Eye (tissue), 1 donor: Measurements from ENCODE around the gene VRK3.
"Not testable (repeated sequence)": the region's sequence is repeated elsewhere in the genome, so short reads cannot be mapped to it uniquely, and the experiment has no call there.

Experiments
- DNase-seq: peaks from one replicate; pipeline ENCODE4 v3.0.0-alpha.2; 2015

The VRK3 gene

DNA sequence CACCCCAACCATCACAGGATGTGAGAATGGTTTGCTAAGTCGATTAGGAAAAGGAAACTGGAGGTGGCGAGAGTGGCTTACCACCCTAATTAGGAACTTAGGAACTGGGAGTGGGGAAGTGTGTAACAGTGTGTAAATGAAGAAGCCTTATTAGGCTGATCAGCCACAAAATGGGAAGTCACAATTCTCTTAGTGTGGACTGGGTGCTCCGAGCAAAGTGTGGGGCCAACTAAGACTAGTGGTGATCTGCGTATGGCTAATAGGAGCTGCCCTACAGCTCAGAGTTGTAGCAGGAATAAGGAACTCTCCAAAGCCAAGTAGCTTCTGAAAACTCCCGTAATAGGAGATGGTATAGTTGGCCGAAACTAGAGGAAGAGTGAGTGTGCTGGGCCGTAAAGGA lies 71.8 kb downstream of the VRK3 start:
- DNase-seq: no peak

DNA sequence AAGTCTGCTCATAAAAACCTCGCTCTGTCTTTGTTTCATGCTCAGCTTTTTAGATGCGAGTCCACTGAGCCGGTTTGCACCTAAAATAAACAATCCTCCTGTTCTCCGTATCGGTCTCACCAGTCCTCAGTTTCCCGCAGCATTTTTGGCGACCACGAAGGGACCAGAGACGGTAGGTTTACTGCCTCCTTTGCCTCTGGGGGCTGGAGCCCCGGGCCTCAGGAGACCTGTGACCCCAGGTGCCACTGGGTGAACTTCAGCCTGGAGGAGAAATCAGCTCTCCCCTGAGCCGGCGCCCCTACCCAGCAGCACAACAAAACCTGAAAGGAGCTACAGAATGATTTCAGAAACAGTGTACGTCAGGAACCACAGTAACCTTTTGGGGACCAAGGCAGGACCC lies 72.3 kb downstream of the VRK3 start:
- no peak for DNase-seq

DNA sequence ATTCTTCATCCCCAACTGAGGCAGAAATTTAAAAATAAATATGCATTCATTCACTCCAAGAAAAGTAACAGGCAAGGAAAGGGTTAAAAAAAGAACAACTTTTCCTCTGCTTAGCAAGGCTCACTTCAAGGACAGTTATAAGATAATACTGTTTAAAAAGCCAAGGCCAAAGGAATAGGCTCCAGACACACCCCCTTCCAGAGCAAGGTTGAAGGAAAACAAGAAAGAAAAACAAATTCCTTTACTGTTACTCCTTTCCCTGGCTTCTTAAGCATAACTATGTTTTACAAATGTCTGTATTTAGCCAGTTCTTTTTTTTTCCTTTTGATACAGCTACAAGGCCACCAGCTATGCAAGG lies 72.7 kb downstream of the VRK3 start:
- no peak for DNase-seq

DNA sequence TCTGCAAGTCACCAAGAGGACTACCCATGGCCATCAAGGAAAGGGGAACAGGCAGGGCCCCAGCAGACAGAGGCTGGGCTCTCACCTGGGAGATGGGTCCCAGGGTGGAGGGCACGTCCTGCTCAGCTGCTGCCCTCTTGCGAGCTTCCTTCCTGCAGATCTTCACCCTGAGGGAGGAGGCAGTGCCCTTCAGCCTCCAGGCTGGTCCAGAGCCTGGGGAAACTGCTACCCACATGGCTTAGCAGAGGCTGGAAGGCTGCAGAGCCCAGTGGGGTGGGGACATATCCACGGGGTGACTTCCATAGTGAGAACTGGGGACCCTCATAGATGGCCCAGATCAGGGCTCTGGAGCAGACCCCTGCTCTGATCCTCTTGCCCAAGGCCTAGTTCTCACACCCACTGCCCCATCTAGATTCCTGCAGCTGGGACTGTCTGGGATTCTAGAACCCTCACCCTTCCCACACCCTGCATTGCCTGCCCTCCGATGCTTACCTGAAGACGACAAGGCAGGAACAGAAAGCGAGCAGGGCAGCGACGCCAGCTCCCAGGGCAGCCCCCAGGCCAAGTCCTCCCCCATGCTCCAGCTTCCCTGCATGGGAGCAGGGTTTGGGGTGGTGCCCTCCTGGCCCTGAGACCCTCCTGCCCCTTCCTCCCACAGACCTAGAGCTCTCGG lies 73.2 kb downstream of the VRK3 start:
- no peak for DNase-seq

DNA sequence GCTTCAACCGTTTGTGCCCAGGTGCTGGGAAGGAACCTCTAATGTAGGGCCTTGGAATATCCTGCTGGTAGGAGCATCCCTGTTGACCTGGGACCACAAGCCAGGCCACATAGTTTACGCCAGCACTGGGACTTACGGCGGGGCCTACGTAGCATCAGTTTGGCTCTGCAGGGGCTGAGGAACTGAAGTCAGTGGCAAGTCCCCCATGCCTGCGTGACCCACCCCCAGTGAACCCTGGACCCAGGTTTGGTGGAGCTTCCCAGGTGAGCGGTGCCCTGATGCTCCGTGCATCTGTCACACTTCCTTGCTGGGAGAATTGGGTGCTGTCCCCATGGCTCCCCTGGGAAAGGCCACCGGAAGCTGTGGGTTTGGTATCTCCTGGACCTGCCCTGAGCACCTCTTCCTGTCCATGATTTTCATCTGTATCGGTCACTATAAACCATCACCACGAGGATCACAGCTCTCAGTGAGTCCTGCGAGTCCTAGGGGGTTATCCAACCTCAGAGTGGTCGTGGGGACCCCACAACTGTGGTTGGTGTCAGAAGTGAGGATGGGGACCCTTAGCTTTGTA lies 74.1 kb downstream of the VRK3 start:
- DNase-seq: no peak

DNA sequence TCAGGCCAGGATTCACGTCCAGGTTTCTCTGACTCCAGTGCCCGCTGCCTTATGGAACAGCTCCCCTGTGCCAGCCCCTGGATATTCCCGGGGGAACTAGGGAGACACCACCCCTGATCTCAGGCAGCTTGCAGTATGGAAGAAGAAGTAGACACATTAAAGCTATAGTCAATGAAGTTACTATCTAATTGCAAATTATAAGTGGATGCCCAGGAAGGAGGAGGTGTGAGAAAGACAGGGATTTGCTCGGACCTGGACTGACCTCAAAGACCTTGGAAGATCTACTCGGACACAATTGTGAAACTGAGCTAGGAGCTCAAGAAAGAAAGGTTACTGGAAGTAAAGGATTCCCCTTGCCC lies 74.6 kb downstream of the VRK3 start:
- no peak for DNase-seq

DNA sequence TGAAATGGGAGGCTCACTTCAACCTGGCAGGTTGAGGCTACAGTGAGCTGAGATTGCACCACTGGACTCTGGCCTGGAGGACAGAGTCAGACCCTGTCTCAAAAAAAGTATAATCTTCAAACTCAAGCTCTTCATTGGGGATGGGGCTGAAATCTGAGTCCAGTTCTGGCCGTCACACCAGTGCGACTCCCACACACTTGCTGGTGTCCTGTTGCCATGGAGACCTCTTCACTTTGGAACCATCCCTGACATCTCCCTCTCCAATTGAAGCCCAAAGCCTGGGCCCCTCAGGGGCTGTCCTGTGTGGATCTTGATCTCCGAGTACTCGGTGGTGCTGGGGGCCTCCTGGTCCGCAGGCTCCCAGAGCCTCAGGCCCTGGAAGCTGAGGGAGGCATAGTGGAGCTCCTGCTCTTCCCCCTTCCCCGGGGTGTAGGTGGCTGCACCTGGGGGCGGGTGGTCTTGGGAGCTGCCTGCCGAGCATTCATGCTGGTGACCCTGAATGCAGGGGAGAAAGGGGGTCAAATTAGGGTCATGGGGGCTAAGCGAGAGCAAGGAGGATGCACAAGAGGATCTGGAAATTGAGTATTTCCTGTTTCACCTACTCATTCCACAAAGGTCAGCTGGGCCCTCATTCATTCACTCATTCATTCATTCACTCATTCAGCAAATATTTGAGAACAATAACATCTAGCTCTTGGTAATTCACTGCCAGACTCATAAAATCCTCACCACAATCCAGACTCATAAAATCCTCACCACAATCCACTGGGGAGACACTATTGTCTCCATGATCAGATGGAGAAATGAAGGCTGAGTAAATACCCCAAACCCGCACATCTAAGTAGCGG lies 75.2 kb downstream of the VRK3 start:
- no peak for DNase-seq

DNA sequence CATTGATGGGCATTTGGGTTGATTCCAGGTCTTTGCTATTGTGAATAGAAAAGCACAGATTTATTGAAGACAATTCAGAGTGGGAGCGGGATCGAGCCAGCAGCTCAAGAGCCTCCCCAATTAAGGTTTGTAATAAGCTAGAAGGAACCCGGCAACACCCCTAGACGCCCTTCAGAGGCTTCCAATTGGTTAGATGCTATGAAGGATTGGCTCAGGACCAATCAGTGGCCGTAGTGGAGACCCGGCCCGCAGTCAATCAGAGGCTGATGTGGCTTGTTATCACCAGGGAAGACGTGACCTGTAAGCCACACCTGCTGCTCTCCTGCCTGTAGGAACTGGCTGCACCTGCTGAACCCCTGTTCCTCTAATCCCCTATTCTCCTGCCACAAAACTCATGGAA lies 78.8 kb downstream of the VRK3 start:
- no peak for DNase-seq

DNA sequence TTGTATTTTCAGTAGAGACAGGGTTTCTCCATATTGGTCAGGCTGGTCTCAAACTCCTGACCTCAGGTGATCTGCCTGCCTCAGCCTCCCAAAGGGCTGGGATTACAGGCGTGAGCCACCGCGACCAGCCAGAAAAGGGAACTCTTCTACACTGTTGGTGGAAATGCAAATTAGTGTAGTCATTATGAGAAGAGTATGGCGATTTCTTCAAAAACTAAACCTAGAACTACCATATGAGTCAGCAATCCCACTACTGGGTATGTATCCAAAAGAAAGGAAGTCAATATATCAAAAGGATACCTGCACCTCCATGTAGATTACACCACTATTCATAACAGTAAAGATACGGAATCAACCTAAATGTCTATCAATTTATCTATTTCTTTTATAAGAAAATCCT lies 80.6 kb downstream of the VRK3 start:
- not testable (repeated sequence) for DNase-seq

DNA sequence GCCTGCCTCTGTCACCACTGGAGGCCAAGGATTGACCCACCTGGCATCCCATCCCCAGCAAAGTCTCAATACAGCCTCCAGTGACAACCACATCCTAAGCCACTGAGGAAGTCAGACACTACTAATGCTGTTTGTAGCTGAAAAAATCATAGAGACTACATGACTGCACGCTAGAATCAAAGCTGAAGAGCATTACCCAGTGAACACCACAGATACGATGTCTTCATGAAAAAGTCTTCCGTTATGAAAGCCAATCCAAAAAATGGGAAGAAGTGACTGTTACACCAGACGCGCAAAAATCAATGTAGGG lies 84.7 kb downstream of the VRK3 start:
- no peak for DNase-seq

DNA sequence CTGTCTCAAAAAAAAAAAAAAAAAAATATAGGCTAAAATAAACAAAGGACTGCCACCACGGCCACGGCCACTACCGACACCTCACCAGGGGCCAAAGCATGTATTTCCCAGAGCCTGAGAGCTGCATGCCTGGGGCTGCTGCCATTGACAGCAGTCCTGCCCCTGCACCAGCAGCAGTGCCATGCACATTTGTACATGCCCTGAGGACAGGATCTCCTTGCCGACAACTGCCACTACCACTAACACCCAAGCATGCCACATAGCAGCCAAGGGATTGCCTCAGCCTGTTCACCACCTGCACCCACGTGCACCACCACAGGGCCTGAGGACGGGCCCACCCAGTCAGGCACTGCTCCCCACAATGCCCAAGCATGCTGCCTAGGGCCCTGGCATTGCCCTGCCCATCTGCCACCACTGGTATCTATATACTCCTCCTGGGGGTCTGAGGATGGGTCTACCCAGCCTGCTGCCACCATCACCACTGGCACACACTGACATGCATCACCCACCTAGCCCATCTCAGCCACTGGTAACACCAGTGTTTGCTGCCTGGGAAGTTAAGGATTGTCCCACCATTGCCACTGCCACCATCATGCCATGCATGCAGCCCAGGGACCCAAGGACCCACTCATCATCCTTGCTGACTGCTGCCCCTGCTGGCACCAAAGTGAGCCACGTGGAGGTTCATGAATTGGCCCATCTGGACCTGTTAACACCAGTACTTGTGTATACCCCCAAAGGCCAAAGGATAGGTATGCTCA lies 85.3 kb downstream of the VRK3 start:
- no peak for DNase-seq

DNA sequence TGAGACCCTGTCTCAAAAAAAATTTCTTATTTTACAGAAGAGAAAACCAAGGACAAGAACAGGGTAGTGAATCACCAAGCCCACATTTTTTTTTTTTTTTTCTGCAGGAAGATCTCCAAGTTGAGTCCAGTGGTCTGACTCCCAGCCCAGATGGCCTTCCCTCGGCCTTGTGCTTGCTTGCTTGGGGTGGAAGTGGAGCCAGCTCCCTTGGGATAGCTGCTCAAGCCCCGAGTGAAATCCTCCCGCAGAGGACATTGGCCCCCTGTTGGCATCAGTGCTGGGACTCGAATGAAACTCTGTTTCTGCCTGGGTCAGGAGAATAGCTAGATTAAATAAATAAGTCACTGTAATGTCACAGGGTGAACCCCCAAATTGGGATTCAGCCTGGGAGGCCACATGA lies 86.5 kb downstream of the VRK3 start:
- DNase-seq: no peak

DNA sequence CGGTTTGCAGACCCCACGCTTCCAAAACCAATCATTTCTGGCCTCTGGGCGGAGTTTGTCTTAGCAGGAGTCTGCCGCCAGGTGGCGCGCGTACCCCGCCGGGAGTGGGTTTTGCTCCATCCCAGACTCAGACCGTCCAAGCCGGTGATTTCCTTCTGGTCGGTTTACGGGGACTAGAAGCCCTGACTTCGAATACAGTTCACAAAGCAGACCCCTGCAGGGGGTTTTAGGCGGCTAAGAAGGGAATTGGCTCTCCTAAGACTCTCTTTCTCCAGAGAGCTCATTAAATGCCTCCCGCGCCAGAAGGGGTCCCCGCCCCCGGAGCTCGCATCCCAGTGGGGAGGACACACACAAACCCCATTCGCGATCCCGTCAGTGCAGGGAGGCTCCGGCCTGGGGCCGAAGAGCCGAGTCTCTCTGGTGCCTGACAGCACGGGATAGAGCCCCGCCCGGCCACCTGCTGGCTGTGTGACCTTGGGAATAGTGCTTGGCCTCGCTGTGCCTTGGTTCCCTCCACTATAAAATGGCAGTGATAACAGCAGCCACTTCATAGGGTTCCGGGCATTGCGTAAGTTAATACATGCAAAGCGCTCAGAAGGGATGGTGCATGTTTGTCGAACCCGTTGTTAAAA lies 87.3 kb downstream of the VRK3 start:
- DNase-seq: peak; percentile 93

DNA sequence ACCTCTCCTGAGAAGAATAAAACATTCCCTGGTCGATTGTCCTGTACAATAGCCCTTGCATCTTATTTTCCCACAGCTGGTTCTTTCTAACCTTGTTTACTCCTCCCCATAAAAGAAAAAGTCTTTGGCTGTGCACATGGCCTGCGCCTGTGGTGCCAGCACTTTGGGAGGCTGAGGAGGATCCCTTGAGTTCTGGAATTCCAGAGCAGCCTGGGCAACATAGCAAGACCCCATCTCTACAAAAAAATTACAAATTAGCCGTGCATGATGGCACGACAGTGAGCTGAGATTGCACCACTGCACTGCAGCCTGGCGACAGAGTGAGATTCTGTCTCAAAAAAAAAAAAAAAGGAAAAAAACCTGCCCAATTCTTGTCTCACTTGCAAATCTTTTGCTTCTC lies 88.6 kb downstream of the VRK3 start:
- no peak for DNase-seq

DNA sequence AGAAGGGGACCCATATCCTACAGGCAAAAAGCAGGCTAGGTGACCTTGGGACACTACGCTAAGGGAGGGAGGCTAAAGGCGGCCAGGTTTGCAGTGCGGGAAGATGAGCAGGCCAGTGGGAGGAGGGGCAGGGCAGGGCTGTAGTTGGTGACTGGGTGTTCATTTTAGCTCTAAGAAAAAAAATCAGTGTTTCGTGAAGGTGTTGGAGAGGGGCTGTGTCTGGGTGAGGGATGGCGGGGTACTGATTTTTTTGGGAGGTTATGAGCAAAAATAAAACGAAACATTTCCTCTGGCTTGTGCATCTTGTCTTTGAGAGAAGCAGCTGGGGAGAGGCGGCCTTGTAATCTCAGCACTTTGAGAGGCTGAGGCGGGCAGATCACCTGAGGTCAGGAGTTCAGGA lies 91.5 kb downstream of the VRK3 start:
- no peak for DNase-seq

DNA sequence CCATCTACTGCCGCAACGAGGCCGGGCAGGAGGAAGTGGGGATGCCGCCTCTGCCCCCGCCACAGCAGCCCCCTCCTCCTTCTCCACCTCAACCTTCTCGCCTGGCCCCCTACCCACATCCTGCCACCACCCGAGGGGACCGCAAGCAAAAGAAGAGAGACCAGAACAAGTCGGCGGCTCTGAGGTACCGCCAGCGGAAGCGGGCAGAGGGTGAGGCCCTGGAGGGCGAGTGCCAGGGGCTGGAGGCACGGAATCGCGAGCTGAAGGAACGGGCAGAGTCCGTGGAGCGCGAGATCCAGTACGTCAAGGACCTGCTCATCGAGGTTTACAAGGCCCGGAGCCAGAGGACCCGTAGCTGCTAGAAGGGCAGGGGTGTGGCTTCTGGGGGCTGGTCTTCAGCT lies 92.4 kb downstream of the VRK3 start:
- no peak for DNase-seq

DNA sequence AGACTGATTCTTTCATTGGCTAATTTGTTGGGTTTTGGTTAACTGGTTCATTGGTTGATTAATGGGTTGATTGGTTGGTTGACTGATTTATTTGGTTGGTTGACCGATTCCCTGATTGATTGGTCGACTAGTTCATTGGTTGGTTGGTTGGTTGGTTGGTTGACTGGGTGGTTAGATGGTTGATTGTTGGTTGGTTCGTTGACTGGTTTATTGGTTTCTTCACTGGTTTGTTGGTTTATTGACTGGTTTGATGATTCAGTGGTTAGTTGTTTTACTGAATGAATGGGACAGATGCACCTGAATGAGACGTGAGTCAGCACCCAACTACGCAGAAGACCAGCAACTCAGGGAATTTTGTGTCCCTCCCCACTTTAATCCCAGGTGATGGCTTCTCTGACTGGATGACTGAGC lies 93.1 kb downstream of the VRK3 start:
- DNase-seq: no peak

DNA sequence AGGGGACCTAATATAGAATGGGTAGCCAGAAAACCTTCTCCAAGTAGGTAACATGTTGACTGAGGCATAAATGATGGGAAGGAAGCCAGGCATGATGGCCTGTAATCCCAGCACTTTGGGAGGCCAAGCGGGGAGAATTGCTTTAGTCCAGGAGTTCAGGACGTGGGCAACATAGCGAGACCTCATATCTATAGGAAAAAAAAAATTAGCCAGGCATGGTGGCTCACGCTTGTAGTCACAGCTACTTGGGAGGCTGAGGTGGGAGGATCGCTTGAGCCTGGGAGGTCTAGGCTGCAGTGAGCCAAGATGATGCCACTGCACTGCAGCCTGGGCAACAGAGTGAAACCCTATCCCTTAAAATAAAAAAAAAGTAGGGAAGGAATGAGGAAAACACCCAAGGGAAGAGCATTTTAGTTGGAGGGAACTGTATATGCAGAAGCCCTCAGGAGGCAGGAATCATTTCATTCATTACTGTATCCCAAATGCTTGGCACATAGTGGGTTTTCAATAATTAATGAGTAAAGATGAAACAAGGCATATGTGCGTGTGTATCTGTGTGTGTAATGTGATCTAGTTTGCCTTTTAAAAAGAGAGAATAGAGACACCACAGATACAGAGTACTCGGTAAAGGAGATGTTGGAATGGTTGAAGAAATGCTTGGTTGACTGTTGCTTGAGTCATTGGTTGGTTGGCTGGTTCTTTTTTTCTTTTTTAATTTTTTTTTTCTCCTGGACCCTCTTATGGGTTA lies 93.7 kb downstream of the VRK3 start:
- DNase-seq: no peak

DNA sequence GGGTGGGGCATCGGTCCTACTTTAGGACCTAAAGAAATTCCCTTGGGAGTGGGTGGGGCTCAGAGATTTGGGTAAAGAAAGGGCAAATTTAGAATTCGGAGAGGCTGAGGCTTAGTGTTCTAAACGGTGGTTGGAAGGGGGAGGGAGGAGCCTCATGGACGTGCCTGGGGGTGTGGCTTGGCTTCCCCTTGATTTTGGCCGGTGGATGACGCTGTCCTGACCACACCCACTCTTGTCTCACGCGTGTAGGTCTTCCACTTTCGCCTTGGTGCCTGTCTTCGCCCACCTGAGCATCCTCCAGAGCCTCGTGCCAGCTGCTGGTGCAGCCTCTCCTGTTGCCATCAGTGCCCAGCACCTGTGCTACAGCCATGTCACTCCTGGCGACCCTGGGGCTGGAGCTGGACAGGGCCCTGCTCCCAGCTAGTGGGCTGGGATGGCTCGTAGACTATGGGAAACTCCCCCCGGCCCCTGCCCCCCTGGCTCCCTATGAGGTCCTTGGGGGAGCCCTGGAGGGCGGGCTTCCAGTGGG lies 94.6 kb downstream of the VRK3 start:
- DNase-seq: no peak

DNA sequence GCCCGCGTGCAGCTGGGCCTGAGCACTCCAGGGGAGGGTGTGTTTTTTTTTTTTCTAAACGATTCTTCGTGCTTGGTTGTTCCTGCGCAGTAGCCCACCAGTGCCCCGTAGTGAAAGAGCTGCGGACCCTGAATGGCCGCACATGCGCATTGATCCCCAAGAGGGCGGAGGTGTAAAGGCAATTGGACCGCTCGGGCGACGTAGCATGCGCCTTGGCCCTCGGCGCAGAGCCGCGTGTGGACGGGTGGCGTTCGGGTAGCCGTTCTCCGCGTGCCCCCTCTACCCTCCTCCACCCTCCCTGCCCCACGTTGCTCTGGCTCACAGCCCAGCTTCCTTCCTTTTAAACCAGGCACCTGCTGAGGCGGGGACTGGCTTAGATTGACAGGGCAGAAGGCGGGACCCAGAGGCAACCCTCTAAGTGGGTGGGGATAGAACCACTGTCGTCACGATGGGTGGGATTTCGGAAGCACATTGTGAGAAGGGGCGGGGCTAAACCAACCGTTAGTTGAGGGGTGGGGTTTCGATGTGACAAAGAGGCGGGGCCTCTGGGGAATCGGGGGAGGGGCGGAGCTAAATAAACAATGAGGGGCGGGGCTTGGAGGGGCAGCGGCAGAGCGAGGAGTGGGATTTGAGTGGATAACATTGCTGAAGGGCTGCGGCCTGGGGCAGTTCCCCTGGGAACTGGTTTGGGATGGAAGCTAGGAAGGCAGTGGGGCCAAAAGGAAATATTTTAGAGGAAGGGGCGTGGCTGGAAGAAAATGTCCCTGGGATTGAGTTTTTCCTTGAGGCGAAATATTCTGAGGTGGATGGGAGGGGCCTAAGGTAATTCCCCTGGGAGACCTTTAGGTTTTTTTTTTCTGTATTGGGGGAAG lies 95.3 kb downstream of the VRK3 start:
- DNase-seq: peak; percentile 99

DNA sequence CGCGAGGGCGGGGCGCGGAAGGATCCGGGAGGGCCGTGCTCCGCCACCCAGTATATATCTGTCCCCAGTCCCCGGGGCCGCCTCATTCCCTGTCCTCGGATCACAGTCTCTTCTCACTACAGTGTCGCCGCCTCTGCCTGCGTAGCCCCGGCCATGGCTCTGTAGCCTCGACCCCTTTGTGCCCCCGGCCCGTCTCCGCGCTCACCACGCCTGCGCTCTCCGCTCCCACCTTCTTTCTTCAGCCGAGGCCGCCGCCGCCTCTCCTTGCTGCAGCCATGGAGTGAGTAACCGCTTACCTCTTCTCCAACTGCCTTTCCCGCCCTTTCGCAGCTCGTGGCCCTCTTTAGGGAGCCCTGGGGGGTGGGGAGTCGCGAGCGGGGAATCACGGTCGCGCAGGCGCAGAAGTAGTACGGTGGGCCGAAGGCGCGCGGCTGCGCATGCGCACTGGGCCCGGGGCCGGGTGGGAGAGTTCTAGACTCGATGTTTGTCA lies 96.0 kb downstream of the VRK3 start, which contains the start of the genes ATF5 and NUP62:
Gene ATF5, plus strand, starts transcription at position 85 of the 490 bp plus-strand sequence. CDS start 1,646 bp downstream, outside the sequence.
Gene NUP62, minus strand, starts transcription at position 384 of the 490 bp plus-strand sequence. CDS start 19,697 bp downstream, outside the sequence.
- DNase-seq: no peak
